NCI-H128 (cell line): ENCODE measurements around the gene DIDO1.
"Not testable (repeated sequence)": the region's sequence is repeated elsewhere in the genome, so short reads cannot be mapped to it uniquely, and the experiment has no call there.

Source experiments
- DNase-seq: peaks from one replicate; lab custom pipeline; 2025; ENCODE audit not compliant: unreplicated experiment; lab: John Stamatoyannopoulos, UW

The DIDO1 gene

GRCh38 chr20:62962891-62963613 lies 36.7 kb upstream of the DIDO1 start:
- no peak for DNase-seq

GRCh38 chr20:62962221-62962879 lies 36.0 kb upstream of the DIDO1 start:
- no peak for DNase-seq

- DNase-seq, result no peak
These were observed 35.5 kb upstream of the DIDO1 start for GRCh38 chr20:62961799-62962198.

- DNase-seq, result no peak
These were observed 35.0 kb upstream of the DIDO1 start for GRCh38 chr20:62961310-62961783.

- not testable (repeated sequence) for DNase-seq
These were observed 34.4 kb upstream of the DIDO1 start for GRCh38 chr20:62960446-62961309.

- DNase-seq, result no peak
These were observed 33.7 kb upstream of the DIDO1 start for GRCh38 chr20:62959998-62960436.

GRCh38 chr20:62959101-62959971 lies 33.0 kb upstream of the DIDO1 start:
- DNase-seq, result no peak

GRCh38 chr20:62958388-62959100 lies 32.2 kb upstream of the DIDO1 start:
- no peak for DNase-seq

GRCh38 chr20:62957136-62958117 lies 31.1 kb upstream of the DIDO1 start:
- DNase-seq, result no peak

- no peak for DNase-seq
These were observed 30.3 kb upstream of the DIDO1 start for GRCh38 chr20:62956387-62957135.

GRCh38 chr20:62955519-62956386 lies 29.4 kb upstream of the DIDO1 start:
- no peak for DNase-seq

GRCh38 chr20:62953839-62954703 lies 27.8 kb upstream of the DIDO1 start:
- DNase-seq, result peak; percentile 43

- DNase-seq, result no peak
These were observed 26.9 kb upstream of the DIDO1 start for GRCh38 chr20:62952968-62953838.

GRCh38 chr20:62952373-62952967 lies 26.2 kb upstream of the DIDO1 start, which contains the start of gene SLC17A9:
TSS of gene SLC17A9 (plus strand) at chr20:62952709. CDS start at chr20:62952831, 122 bp downstream.
- DNase-seq, result no peak
